Measurements from ENCODE around the gene HDAC4.

HDAC4 gene

GRCh38 chr2:239262484-239263230 is 138.2 kb downstream of the HDAC4 start:
- DNase-seq, result no peak

GRCh38 chr2:239261796-239262483 is 138.9 kb downstream of the HDAC4 start:
- no peak for DNase-seq

- no peak for DNase-seq
Measured at GRCh38 chr2:239261356-239261755, 139.5 kb downstream of the HDAC4 start.

GRCh38 chr2:239260546-239261327 is 140.1 kb downstream of the HDAC4 start:
- no peak for DNase-seq

- DNase-seq, result peak; percentile 75
Measured at GRCh38 chr2:239259603-239260298, 141.1 kb downstream of the HDAC4 start.

GRCh38 chr2:239259173-239259572 is 141.6 kb downstream of the HDAC4 start:
- DNase-seq, result peak; percentile 42

GRCh38 chr2:239258248-239258647 is 142.6 kb downstream of the HDAC4 start:
- DNase-seq, result peak; percentile 69

GRCh38 chr2:239257511-239257937 is 143.3 kb downstream of the HDAC4 start:
- DNase-seq, result peak; percentile 70

GRCh38 chr2:239256350-239256743 is 144.5 kb downstream of the HDAC4 start:
- no peak for DNase-seq

- DNase-seq, result no peak
Measured at GRCh38 chr2:239255628-239256349, 145.0 kb downstream of the HDAC4 start.

- DNase-seq, result no peak
Measured at GRCh38 chr2:239255218-239255617, 145.6 kb downstream of the HDAC4 start.

- no peak for DNase-seq
Measured at GRCh38 chr2:239253701-239254436, 147.0 kb downstream of the HDAC4 start.

GRCh38 chr2:239253264-239253663 is 147.6 kb downstream of the HDAC4 start:
- no peak for DNase-seq

- no peak for DNase-seq
Measured at GRCh38 chr2:239252801-239253200, 148.0 kb downstream of the HDAC4 start.

GRCh38 chr2:239252393-239252792 is 148.4 kb downstream of the HDAC4 start:
- no peak for DNase-seq

- DNase-seq, result no peak
Measured at GRCh38 chr2:239251971-239252370, 148.8 kb downstream of the HDAC4 start.

GRCh38 chr2:239250216-239251081 is 150.4 kb downstream of the HDAC4 start:
- DNase-seq, result no peak

GRCh38 chr2:239249776-239250175 is 151.0 kb downstream of the HDAC4 start:
- DNase-seq, result no peak

- no peak for DNase-seq
Measured at GRCh38 chr2:239249048-239249447, 151.8 kb downstream of the HDAC4 start.

Data from activated CD4-positive, alpha-beta T cell treated with anti-CD3 and anti-CD28 coated beads, Interleukin-10, Interleukin-2, amounts not matched to agents 100 ng/mL and 50 ng/mL, durations not matched to agents 16 hours and 8 hours (primary cell).